B cell (primary cell): Measurements from ENCODE around the gene PSD4.

Experiments used
- EZH2 ChIP-seq: IDR thresholded peaks from 2 replicates; pipeline ENCODE4 v1.6.1; 2012; ENCODE audit warnings: borderline replicate concordance, low read depth, mild to moderate bottlenecking, moderate library complexity, low read length; ENCODE audit not compliant: insufficient read depth, poor library complexity, severe bottlenecking
- TF ChIP-seq, protein P1 (sequence below): fragments of 200-600 bp; IDR thresholded peaks from one replicate; pipeline ENCODE4 v1.8.0; 2022; ENCODE audit warnings: antibody characterized with exemption, mild to moderate bottlenecking

DNA sequence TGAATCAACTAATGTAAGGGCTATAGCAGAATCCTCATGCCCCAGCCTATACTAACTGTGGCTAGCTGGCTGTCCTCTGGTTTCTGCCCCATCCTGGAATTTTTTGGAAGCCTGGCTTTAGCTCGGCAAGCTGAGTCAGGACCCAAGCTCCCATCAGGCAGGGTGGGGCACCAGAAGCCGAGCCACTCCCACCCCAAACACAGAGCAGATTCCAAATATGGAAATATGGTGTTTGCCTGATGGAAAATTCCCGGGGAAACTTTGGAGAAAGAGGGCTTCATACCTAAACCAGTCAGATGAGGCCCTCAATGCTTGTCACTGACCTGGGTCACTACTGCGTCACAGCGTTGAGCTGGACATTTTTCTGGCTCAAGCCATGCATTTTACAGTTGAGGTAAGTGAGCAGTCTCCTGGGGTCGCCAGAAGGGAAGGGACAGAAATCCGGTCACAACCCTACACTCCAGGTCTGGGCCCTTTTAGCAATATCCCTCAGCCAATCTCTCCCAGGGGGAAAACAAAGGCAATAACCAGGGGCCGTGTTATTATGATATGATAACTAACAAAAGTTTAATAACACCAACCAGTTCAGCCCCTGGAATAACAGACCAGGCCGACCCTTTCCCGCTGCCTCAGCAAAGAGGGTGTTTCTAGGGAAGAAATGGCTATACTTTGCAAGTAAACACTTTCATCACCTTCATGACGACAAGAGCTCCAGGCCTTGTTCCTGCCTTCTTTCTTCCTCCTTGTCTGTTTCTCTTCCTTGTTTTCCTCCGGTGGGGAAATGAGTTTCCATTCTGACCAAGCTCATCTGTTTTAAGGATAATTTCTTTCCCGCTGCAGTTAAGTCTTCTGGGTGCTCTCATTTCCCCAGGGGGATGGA, 37.7 kb downstream of the PSD4 start:
- TF ChIP-seq, protein P1, sequence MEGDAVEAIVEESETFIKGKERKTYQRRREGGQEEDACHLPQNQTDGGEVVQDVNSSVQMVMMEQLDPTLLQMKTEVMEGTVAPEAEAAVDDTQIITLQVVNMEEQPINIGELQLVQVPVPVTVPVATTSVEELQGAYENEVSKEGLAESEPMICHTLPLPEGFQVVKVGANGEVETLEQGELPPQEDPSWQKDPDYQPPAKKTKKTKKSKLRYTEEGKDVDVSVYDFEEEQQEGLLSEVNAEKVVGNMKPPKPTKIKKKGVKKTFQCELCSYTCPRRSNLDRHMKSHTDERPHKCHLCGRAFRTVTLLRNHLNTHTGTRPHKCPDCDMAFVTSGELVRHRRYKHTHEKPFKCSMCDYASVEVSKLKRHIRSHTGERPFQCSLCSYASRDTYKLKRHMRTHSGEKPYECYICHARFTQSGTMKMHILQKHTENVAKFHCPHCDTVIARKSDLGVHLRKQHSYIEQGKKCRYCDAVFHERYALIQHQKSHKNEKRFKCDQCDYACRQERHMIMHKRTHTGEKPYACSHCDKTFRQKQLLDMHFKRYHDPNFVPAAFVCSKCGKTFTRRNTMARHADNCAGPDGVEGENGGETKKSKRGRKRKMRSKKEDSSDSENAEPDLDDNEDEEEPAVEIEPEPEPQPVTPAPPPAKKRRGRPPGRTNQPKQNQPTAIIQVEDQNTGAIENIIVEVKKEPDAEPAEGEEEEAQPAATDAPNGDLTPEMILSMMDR, result no peak
- TF ChIP-seq EZH2, result no peak
